NCI-H187 (cell line): ENCODE results near the gene PRM1.
A peak's percentile ranks its signal among the peaks of the same experiment; 100 is the strongest.
"Not testable (repeated sequence)": the region's sequence is repeated elsewhere in the genome, so short reads cannot be mapped to it uniquely, and the experiment has no call there.

Experiments
- DNase-seq, 2 experiments: peaks; one replicate each; lab custom pipeline; 2025; lab: John Stamatoyannopoulos, UW

Gene PRM1

GRCh38 chr16:11298143-11298900 is 17.2 kb upstream of the PRM1 start:
- DNase-seq, result no peak

DNA sequence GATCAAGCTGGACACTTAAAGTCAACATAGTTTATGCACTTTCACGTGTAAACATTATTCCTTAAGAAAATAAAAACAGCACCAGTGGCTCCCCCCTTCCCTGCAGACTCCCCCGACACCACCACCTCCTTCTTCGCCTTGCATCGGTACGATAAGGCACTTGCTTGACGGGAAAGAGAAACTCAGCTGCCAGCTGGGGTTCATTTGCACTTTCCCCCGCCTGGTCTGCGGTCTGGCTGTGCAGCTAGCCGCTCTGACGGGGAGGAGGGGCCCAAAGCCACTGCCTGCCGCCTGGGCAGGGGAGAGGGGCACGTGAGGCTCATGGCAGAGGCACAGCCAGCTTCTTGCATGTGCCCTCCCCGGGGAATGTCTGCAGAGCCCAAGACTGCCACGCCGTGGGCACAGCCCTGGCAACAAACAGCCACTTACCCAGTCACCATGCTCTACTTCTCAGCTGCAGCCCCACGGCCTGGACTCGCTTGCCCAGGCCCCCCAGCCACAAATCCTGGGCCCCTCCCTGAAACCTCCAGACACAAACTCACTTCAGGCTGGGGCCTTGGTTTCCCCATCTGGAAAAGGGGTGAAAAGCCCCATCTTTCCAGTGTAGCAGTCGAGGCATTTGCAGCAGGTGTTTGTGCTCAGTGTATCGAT is 16.5 kb upstream of the PRM1 start:
- peak; percentile 22 to 73 for DNase-seq

- DNase-seq, result no peak
Measured at GRCh38 chr16:11296706-11297491, 15.8 kb upstream of the PRM1 start.

DNA sequence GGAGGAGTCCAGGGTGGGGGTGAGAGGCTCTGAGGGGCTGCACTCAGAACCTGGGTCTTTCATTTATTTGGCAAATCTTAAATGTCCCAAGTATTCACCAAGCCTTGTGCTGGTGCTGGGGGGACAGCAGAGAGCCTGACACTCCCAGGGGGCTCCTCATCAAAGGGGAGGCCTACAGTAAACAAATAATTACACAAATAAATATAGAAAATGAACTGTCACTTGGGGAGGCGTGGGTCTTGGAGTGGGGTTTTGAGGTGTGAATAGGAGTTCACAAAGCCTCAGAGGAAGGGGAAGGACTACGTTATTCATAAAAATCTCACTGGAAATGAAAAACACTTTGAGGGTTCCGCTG is 15.2 kb upstream of the PRM1 start:
- DNase-seq, result no peak

GRCh38 chr16:11295672-11296071 is 14.5 kb upstream of the PRM1 start:
- no peak for DNase-seq

DNA sequence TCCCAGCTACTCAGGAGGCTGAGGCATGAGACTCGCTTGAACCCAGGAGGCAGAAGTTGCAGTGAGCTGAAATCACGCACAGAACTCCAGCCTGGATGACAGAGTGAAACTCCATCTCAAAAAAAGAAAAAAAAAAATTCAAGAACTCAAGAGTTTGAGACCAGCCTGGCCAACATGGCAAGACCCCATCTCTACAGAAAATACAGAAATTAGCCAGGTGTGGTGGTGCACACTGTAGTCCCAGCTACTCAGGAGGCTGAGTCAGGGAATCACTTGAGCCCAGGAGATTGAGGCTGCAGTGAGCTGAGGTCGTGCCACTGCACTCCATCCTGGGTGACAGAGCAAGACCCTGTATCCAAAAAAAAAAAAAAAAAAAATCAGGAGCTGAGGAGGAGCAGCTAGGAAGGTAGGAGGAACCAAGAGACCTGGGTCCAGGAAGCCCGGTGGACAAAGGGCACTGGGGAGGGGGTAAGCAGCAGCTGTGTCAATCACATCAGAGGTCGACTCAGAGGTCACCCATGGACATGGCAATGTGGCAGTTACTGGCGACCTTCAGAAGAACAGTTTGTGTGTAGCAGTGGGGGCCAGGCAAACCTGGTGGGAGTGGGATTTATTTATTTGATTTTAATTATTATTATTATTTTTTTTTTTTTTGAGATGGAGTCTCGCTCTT is 11.1 kb upstream of the PRM1 start:
- no peak for DNase-seq

GRCh38 chr16:11291091-11291703 is 10.1 kb upstream of the PRM1 start:
- no peak for DNase-seq

DNA sequence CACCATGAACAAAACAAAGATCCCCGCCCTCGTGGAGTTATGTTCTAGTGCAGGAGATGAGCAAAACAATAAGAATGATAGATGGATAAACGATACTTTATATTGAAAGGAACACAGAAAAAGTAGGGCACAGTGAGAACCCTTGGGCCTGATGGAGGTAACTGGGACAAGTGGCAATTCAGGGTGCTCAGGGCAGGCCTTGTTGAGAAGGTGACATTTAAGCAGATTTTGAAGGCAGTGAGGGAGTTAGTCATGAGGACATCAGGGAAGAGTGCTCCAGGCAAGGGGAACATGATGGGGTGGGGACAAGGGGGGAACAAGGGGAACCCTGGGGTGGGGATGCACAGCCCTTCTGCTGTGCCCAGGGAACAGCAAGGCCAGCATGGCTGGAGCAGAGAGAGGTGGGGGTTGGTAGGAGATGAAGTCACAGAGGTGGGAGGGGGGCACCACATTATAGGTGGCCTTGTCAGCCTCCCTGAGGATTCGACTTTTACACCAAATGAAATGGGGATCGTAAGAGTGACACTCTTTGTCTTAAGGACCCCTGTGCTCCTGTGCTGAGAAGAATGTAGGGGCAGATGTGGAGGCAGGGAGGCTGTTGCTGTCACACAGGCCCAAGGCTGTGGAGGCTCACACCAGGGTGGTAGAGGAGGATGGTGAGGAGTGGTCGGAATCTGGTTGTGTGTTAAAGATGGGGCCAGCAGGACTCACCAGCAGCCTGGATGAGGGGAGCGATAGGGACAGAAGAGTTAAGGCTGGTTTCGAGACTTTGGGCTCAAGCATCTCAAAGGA is 9.2 kb upstream of the PRM1 start:
- no peak for DNase-seq

- not testable (repeated sequence) for DNase-seq
Measured at GRCh38 chr16:11289696-11290095, 8.6 kb upstream of the PRM1 start.

- no peak for DNase-seq
Measured at GRCh38 chr16:11289202-11289601, 8.1 kb upstream of the PRM1 start.

- no peak for DNase-seq
Measured at GRCh38 chr16:11285842-11286241, 4.7 kb upstream of the PRM1 start.

DNA sequence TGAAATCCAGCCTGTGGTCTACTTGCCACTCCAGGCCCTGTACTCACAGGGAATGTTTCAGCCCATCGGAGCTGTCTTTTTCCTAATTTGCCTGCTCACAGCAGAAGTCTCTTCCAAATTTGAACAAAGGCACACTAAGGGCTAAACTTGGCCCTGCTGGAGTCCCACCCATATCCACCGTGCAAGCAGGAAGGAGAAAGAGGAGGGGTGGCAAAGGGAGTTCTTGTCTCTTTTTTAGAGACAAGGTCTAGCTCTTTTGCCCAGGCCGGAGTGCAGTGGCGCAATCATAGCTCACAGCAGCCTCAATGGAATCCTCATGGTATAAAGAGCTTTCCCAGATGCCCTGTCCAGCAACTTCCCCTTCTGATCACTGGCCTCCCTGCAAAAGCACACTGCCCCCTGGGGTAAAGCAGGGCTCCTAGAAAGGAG is 2.7 kb upstream of the PRM1 start:
- no peak for DNase-seq

DNA sequence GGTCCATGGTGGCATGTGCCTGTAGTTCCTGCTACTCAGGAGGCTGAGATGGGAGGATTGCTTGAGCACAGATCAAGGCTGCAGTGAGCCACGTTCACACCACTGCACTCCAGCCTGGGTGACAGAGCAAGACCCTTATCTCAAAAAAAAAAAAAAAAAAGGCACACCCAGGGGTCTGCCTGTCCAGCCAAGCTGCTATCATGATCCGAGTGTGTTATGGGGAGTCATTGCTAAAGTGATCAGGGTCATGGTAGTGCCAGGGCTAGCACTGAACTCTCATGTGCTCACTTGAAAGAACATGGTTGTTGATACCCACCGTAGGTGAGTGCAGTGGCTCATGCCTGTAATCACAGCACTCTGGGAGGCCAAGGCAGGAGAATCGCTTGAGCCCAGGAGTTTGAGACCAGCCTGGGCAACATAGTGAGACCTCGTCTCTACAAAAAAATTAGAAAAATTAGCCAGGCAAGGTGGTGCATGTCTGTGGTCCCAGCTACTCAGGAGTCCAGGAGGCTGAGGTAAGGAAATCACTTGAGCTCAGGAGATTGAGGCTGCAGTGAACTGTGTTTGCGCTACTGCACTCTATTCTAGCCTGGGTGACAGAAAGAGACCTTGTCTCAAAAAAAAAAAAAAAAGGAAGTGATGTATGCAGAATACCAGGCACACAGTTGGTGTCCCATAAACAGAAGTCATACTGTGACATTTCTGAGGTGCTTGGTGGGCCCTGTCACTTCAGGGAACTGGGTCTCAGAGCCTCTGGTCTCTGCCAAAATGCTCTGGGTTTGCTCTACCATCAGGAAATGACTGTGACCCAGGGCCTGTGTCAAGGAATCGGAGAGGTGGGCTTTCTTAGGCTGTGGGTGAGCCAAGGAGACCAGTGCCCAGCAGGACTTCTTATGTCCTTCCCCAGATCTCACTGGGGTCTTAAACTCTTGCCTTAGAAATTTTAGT is 2.2 kb downstream of the PRM1 start:
- DNase-seq, result no peak

DNA sequence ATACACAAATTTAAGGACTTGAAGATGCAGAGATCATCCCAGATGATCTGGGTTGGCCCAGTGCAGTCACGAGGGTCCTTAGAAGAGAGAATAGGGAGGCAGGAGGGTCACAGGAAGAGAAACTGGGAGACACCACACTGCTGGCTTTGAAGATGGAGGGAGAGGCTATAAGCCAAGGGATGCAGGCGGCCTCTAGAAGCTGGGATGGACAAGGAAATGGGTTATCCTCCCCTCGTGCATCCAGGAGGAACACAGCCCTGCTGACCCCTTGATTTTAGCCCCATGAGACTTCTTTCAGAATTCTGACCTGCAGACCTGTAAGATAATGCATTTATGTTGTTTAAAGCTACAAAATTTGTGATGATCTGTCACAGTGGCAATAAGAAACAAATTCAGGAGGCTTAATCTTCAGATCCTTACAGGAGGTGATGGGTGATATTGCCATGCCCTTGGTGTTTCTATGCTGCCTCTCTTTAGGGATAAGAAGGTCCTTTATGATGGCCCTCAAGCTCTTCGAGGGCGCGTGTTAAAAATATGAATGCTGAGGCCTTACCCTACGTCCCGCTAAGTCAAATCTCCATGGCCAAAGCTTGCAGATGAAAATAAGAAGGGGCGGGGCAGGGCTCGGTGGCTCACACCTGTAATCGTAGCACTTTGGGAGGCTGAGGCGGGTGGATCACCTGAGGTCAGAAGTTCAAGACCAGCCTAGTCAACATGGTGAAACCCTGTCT is 3.4 kb downstream of the PRM1 start:
- DNase-seq, result no peak

DNA sequence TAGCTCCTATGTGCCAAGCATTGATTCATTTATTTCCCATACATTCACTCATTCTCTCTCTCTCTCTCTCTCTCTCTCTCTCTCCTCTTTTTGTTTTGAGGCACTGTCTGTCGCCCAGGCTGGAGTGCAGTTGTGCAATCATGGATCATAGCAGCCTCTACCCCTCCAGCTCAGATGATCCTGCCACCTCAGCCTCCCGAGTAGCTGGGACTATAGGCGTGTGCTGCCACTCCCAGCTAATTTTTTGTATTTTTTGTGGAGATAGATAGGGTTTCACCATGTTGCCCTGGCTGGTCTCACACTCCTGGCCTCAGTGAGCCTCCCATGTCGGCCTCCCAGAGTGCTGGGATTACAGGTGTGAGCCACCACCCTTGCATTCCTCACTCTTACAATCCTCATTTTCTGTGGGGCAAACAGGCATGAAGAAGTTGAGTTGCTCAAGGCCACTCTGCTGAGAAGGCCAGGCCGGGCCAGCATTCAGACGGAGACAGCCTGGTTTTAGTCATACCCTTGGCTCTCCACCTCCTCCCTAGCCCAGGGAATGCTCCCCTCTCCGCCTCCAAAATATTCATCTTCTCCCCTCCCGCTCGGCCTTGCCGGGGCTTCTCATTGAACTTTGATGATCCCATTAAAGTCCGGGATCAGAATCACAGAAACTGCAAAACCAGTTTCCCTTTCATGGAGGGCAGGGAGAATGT is 4.1 kb downstream of the PRM1 start:
- DNase-seq, result no peak

- no peak for DNase-seq
Measured at GRCh38 chr16:11276143-11276895, 4.8 kb downstream of the PRM1 start, which contains the start of gene PRM2. Gene PRM2, minus strand, starts transcription at chr16:11276480. Its CDS starts 110 bp downstream, at chr16:11276370.

- DNase-seq, result no peak
Measured at GRCh38 chr16:11274964-11275363, 6.2 kb downstream of the PRM1 start.
